GM18508 (cell line): Measurements from ENCODE around the gene FAAP100.

Source experiments
- ATAC-seq: cut with Tn5 transposase; IDR thresholded peaks from one replicate; pipeline ENCODE4 v1.9.1; 2021; ENCODE audit warnings: moderate number of reproducible peaks; ENCODE audit not compliant: insufficient read depth, unreplicated experiment

FAAP100 gene

DNA sequence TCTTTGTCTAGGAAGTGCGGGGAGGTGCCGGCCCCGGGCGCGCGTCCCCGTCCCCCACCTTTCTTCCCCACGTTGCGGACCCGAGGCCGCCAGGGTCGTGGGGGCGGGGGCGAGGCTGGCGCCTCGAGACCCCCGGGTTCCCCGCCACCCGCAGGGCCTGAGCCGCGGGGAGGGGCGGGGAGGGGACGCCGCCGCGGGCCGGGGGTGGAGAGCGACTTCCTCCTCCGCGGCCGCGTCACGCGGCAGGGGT lies 37.7 kb downstream of the FAAP100 start:
- ATAC-seq: no peak

DNA sequence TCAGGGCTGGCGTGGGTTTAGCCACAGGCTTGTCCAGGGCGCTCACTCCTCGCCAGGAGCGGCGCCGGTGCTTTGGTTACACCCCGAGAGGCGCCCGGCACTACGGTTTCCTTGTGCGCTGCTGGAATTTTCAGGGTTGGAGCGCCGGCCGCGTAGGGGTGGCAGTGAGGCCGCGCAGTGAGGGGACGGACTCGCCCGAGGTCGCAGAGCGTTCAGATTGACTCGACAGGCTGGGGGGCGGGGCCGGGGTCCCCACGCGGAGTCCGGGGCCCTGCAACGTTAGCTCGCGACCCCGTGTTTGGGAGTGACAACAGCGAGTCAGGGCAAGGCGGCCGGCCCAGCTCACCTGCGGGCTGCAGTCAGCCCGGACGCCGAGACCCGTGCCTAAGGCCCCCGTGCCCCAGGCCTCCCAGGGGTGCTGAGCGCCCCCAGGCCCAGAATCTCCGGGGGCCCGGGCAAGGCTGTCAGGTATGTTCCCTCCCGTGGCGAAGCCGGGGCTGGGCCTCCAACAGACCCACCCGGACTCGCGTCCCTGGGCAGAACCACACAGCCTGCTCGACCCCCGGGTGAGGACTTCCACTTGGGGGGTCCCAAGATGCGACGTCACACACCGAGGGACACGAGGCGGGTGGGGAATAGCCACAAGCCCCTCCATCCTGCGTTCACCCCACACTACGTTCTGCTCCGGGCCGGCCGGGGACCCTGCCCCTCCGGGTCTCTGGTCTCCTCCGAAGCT lies 38.2 kb downstream of the FAAP100 start:
- ATAC-seq: no peak

DNA sequence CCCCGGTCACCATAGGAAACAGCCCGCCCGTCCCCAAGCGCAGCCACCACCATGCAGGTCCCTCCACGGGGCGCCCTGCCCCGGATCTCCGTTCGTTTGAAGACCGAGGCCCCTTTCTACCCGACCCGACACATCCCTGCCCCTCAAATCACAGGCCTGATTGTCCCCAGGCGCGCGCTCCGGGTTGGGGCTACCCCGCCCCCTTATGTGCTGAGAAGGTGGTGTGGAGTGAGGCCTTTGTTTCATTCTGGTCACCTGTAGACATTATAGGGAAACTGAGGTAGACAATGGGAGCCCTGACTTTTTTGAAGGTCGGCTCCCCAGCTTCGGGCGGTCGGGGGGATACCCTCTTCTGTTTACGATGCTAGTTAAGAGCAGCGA lies 38.8 kb downstream of the FAAP100 start:
- no peak for ATAC-seq

DNA sequence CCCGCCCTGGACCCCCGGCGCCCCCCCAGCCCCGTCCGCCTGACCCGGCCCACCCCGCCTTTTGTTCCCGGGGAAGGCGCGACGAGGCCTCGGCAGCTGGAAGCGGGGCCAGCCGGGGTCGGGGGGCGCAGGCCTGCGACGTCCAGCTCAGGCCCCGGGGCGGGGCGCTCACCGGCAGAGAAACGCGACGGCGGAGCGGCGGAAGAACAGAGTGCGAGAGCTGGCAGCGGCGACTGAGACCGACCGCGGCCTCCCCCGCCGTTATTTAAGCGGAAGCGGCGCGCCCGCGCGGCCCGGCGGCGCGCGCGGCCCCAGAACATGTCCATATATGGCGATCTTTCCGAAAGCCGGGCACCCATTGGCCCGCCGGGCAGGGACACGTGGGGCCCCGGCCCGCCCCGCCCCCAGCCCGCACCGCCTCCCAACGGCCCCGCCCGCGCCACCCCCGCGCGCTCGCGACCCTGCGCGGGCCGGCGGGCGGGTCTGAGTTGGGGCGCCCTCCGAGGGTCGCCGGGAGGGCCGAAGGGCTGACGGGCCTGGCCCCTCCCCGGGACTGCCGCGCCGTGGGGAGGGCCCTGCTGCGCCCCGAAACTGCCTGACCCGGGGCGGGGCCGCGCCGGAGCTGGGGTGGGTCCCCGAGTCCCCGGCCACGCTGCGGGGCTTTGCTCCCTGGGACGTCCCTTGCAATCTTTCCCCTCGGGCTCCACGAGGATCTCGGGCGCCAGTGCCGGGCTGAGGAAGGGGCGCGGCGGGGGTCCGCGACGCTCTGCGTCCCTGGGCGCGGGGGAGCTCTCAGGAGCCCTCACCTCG lies 39.4 kb downstream of the FAAP100 start, which contains the start of gene ACTG1:
Gene ACTG1 (minus strand): TSS at position 238 of the 810 bp plus-strand sequence. CDS start 445 bp downstream, outside the sequence.
- ATAC-seq: no peak

DNA sequence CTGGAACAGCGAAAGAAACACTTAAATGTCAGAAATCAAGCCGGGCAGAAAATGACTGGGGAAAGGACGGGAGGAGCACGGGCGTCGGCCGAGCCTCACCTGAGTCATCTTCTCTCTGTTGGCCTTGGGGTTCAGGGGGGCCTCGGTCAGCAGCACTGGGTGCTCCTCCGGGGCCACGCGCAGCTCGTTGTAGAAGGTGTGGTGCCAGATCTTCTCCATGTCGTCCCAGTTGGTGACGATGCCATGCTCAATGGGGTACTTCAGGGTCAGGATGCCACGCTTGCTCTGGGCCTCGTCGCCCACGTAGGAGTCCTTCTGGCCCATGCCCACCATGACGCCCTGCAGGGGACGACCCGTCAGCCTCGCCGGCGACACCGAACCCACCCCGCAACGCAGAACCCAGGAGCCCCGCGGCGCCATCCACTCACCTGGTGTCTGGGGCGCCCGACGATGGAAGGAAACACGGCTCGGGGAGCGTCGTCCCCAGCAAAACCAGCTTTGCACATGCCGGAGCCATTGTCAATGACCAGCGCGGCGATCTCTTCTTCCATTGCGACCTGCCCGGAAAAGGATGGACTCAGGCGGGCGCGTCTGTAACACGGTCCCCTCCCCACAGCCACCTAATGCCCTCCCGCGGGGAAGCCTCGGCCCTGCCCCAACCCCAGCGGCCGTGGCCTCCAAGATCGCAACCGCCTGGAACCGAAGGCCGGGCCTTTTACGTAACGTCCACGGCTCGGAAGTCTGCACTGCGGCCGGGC lies 40.2 kb downstream of the FAAP100 start:
- no peak for ATAC-seq

DNA sequence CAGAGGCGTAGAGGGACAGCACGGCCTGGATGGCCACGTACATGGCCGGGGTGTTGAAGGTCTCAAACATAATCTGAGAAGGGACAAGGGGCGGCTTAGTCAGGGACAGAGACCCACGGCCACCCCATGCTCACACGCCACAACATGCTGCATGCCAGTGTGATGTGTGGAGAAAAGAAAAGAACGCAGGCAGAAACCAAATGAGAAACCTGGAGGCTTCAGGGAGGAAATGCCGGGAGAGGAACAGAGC lies 40.7 kb downstream of the FAAP100 start:
- no peak for ATAC-seq

DNA sequence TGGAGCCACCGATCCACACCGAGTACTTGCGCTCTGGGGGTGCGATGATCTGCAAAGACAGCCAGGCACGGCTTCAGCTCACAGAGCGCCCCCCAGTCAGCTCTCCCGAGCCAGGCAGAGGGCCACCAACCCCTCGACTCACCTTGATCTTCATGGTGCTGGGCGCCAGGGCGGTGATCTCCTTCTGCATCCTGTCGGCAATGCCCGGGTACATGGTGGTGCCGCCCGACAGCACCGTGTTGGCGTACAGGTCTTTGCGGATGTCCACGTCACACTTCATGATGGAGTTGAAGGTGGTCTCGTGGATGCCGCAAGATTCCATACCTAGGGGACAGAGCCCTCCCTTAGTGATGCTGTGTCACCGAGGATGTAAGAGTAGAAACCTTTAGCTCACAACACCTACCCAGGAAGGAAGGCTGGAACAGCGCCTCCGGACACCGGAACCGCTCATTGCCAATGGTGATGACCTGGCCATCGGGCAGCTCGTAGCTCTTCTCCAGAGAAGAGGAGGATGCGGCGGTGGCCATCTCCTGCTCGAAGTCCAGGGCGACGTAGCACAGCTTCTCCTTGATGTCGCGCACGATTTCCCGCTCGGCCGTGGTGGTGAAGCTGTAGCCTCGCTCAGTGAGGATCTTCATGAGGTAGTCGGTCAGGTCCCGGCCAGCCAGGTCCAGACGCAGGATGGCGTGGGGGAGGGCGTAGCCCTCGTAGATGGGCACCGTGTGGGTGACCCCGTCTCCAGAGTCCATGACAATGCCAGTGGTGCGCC lies 41.2 kb downstream of the FAAP100 start:
- ATAC-seq: no peak

DNA sequence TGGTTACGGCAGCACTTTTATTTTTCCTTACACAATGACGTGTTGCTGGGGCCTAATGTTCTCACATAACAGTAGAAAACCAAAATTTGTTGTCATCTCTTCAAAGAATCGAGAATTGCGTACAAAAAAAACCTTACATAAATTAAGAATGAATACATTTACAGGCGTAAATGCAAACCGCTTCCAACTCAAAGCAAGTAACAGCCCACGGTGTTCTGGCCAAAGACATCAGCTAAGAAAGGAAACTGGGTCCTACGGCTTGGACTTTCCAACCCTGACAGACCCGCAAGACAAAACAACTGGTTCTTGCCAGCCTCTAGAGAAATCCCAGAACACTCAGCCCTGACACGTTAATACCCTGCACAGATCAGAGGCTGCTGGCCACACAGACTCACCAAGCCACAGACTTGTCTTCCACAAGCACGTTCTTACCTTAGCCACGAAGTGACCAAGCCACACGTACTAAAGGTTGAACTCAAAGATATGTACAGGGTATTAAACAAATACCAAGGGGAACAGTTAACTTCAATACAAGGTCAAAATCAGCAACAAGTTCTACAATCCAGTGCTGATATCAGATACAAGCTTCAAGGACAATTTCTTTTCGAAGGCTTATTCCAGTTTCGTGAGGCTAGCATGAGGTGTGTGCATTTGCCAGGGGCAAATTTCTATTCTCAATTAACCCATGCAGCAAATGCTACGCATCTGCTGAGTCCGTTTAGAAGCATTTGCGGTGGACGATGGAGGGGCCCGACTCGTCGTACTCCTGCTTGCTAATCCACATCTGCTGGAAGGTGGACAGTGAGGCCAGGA lies 42.0 kb downstream of the FAAP100 start:
- no peak for ATAC-seq

DNA sequence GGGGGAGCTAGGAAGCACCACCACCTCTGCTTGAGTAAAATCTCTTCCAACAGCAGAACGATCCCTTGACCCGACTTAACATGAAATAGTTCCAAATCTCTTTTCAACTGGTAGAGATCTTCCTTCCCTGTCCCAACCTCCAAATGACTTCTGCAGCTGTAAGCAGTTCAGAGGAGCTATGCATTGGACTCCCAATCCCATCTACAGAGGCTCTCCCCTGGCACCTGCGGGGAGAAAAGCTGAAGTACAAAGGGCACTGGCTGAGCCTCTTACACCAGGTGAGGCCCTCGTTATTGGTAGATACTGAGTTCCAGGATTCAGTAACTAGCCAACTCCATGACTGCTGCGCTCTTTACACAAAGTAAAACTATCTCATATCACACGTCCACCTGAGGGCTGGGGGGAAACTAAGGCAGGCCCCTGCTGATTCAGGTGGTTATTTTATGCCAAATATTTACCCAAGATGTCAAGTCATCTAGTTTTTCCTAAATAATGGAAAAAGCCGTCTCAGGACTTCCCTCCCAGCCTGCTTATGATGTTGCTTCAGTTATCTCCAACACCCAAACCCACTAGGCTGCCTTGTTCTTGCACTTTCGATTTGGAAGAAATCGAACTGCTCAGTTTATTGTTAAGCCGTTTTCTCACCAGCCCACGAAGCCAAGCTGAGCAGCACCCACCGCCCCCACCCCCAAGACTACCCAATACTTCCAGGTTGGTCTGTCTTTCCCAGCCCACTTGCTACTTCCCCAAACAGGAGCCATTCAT lies 42.8 kb downstream of the FAAP100 start:
- no peak for ATAC-seq

DNA sequence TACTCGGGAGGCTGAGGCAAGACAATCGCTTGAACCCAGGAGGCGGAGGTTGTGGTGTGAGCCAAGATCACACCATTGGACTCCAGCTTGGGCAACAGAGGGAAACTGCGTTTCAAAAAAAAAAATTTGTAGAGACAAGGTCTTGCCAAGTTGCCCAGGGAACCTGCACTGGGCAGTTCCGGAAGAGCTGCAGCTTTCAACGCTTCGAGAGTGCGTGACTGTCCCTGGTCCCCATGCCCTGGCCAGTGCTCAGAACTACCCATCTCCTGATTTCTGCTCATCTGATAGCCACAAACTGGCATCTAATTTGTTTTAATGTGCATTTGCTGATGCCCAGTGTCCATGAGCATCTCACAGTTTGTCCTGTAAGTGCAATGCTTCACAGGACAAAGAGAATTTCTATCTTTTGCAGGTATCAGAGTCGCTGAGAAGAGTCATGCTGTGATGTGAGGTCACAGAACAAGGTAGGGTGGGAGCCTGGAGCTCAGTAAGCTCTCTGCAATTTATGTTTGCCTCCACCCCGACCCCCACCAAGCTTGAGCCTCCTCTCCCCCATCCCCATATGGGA lies 43.4 kb downstream of the FAAP100 start:
- ATAC-seq: no peak

DNA sequence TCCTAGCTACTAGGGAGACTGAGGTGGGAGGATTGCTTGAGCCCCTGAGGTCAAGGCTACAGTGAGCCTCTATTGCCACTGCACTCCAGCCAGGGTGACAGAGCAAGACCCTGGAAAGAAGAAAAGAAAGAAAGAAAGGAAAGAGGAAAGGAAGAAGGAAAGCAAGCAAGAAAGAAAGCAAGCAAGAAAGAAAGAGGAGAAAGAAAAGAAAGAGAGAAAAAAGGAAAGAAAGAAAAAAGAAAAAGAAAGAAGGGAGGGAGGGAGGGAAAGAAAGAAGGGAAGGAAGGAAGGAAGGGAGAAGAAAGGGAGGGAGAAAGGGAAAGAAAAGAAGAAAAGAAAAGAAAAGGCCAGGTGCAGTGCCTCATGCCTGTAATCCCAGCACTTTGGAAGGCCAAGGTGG lies 48.5 kb downstream of the FAAP100 start:
- no peak for ATAC-seq

DNA sequence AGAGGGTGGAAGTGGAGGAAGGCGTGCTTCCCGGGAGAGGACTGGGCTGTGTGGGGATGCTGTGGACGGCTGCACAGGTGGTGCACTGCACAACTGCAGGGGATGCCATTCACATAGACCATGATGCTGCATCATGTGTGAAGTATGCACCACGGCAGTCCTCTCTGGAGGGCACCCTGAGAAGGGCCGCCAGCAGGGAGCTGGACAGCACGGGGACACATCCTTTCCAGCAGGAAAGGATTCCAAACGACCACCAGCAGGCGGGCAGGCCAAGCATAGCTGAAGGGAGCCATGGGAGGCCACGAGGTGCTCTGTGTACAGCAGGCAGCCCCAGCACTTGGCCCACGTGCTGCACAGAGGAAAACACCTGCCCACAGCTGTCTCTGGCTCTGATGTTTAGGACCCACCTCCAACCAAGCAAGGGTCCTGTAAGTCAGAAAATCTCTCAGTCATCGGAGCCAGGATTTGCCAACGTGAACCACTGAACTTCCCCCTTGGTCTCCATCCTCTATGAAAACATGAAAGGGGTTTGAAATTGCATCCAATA lies 49.6 kb downstream of the FAAP100 start:
- ATAC-seq: no peak

DNA sequence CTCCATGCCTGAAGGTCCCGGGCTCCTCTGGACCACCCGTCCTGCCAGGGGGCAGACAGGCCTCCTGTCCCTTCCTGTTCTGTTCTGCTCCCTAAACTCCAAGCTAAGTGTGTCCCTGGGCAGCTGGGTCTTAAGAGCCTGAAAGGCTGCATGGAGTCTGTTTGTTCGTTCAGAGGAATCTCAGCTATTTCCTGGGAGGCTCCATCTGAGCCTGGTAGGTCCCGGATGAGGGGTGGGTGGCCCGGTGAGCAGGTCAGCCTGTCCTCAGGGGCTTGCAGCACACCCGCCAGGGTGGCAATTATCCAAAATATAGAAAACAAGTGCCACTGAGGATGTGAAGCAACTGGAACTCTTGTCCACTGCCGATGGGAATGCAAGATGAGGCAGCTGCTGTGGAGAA lies 52.1 kb downstream of the FAAP100 start:
- ATAC-seq: no peak

DNA sequence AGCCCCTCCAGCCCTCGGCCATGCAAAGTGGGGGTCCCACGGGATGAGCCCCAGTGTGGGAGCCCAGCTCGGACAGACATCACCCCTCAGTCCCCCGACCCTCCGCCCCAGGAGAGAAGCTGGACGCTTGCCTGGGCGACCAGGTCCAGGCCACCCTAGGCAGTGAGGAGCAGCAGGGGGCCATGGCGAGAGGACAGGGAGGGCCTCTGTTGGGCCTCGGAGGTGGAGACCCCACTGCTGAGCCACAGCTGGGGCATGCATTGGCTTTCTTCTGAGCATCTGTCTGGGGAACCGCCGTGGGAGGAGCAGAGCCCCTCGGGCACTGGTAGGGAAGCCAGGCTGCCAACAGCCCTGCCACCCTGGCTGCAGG lies 52.6 kb downstream of the FAAP100 start:
- ATAC-seq: no peak

DNA sequence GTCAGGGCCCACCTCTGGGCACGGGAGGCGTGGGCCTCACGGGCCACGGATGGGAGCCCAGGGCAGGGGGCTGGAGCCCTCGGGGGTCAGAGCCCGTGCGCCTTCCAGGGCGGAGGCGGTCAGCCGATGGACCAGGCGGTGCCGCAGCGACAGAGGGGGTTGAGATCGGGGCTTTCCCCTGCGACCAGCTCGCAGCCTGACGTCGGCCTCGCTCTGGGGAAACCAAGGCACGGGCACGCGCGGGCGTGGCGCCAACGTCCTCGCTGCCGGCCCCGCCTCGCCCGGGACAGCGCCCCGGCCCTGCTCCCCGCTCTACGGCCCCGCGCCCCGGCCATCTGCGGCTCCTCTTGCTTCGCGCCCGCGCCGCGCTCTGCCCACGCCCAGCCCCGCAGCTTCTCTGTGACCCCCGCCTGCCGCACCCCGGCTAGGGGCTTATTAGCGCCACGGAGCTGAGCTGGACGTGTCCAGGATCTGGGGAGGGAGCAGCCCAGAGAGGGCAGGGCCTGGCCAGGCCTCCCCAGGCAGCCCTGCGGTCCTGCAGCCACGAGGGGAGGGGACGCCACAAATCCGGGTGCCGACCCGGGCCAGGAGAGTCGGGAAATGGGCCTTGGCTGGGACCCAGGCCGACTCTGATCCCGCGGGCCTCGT lies 53.1 kb downstream of the FAAP100 start:
- ATAC-seq: no peak

DNA sequence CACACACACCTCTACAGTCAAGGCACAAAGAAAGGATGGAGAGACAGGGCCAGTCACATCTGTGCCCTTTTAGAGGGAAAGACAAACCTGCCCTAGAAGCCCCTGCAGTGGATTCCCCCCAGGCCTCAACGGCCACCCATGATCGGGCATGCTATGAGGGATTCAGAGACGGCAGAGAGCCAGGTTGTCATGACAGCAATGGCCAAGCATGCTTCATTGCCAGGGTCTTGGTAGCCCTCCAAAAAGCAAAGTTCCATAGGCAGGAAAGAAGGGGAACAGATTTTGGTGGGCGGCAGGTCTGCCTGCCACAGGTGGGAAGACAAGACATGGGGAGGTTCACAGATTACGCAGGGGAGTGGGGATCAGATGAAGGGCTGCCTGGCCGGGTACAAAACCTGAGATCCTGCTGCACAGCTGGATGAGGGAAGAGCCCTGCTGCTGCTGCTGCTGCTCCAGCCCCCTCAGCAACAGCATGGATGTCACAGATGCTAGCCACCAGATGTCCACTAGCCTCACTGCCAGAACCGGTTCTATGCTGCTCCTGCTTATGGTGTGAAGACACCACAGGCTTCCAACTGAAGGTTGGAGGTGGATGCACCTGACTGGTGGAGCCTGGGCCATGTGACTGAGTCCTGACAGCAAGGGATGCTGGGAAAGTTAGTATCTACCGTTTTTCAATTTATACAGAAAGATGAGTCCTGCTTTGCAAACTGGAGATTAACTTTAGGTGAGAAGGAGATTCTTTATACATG lies 57.4 kb downstream of the FAAP100 start:
- no peak for ATAC-seq

DNA sequence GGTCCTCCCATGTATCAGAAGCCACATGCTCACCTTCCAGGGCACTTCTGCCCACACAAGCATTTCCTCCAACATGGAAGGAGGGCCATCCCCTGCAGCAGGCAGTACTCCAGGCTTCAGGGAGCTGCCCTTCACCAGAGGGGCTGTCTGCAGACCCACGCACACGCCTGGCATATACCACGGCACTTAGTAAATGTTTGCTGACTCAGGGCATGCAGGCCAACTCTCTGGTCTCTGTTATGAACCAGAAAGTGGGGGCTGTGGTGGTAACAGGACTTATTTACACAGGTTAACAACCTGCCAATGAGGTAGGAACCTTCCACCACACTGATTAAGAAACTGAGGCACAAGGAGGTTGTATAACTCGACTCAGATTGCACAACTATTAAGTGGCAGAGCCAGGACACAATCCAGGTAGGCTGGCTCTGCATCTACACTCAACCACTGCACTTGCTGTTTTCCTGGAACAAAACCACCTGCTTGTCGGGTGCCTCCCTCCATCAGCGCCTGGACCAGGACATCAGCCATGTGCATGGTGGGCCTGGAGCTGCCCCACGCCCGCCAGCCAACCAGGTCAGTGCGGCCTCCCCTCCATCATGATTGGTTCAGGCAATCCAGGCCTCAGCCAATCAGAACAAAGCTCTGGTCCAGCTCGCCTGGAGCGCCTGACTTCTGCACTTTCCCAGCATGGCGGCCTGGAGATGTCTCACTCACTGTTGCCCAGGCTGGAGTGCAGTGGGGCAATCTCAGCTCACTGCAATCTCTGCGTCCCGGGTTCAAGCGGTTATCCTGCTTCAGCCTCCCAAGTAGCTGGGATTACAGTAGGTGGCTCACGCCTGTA lies 58.7 kb downstream of the FAAP100 start:
- no peak for ATAC-seq
